ENCODE results near the gene ZBTB7C. TPM values are rescaled to one million over a fixed set of nuclear protein-coding genes. Genes with fewer than 3 reads are reported as not detected.

Gene ZBTB7C
- total RNA-seq, 1 donor from 2014 or later = 0.11 TPM

DNA sequence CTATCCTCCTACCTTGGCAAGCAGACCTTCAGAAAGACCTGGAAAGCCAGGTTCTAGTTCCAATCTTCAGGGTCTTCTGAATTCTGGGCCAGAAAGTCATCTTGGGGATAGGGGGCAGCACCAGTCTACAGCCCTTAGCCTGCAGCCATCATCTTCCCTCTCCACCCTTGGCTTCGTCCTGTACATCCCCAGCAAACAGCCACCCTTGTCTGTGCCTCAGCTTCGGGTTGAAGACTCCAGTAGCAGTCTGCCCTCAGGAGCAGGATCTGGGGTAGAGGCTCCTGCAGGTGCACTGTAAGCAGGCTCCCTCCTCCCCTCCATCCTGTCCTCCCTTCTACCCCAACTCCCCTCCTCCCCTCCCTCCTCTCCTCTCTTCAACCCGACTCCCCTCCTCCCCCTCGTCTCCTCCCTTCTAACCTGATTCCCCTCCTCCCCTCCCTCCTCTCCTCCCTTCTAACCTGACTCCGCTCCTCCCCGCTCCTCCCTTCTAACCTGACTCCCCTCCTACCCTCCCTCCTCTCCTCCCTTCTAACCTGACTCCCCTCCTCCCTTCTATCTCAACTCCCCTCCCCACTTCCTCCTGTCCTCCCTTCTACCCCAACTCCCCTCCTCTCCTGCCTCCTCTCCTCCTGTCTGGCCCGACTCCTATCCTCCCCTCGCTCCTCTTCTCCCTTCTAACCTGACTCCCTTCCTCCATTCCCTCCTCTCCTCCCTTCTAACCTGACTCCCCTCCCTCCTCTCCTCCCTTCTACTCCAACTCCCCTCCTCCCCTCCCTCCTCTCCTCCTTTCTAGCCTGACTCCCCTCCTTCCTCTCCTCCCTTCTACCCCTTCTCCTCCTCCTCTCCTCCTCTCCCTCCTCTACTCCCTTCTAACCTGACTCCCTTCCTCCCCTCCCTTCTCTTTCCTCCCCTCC is 388.6 kb downstream of the ZBTB7C start:
- TF ChIP-seq, protein P1, sequence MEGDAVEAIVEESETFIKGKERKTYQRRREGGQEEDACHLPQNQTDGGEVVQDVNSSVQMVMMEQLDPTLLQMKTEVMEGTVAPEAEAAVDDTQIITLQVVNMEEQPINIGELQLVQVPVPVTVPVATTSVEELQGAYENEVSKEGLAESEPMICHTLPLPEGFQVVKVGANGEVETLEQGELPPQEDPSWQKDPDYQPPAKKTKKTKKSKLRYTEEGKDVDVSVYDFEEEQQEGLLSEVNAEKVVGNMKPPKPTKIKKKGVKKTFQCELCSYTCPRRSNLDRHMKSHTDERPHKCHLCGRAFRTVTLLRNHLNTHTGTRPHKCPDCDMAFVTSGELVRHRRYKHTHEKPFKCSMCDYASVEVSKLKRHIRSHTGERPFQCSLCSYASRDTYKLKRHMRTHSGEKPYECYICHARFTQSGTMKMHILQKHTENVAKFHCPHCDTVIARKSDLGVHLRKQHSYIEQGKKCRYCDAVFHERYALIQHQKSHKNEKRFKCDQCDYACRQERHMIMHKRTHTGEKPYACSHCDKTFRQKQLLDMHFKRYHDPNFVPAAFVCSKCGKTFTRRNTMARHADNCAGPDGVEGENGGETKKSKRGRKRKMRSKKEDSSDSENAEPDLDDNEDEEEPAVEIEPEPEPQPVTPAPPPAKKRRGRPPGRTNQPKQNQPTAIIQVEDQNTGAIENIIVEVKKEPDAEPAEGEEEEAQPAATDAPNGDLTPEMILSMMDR (IDR thresholded peaks at IDR 0.05) = no peak
- H3K36me3 Mint-ChIP-seq (ENCODE audit: unreplicated experiment) = no peaks in the 10 kb centered on the region
- no peak for DNase-seq (ENCODE audit: extremely low spot score, unreplicated experiment)
- no peaks in the 10 kb centered on the region for H3K9me3 Mint-ChIP-seq (ENCODE audit: unreplicated experiment)
- peaks cover 7% of the 10 kb centered on the region for H3K4me1 Mint-ChIP-seq (ENCODE audit: unreplicated experiment)
- H3K27ac Mint-ChIP-seq (ENCODE audit: unreplicated experiment) = no peak overlapping the region
- H3K4me3 Mint-ChIP-seq (ENCODE audit: unreplicated experiment) = no peak overlapping the region
- peaks cover 44% of the 10 kb centered on the region for H3K27me3 Mint-ChIP-seq (ENCODE audit: unreplicated experiment)

- H3K4me3 Mint-ChIP-seq (ENCODE audit: unreplicated experiment) = no peak overlapping the region
- peaks cover 7% of the 10 kb centered on the region for H3K4me1 Mint-ChIP-seq (ENCODE audit: unreplicated experiment)
- H3K9me3 Mint-ChIP-seq (ENCODE audit: unreplicated experiment) = peaks cover 3% of the 10 kb centered on the region
- no peaks in the 10 kb centered on the region for H3K36me3 Mint-ChIP-seq (ENCODE audit: unreplicated experiment)
- peaks cover 50% of the 10 kb centered on the region for H3K27me3 Mint-ChIP-seq (ENCODE audit: unreplicated experiment)
- TF ChIP-seq, protein P1 (IDR thresholded peaks at IDR 0.05) = no peak
- DNase-seq (ENCODE audit: extremely low spot score, unreplicated experiment) = no peak
- no peak overlapping the region for H3K27ac Mint-ChIP-seq (ENCODE audit: unreplicated experiment)
Measured at GRCh38 chr18:48019557-48020325, 389.4 kb downstream of the ZBTB7C start.

- no peak for DNase-seq (ENCODE audit: extremely low spot score, unreplicated experiment)
- TF ChIP-seq, protein P1 (IDR thresholded peaks at IDR 0.05) = no peak
- Mint-ChIP-seq H3K27me3 (ENCODE audit: unreplicated experiment) (peaks cover 56% of the 10 kb centered on the region), H3K4me1 (ENCODE audit: unreplicated experiment) (peaks cover 6% of the 10 kb centered on the region), H3K9me3 (ENCODE audit: unreplicated experiment) (peaks cover 6% of the 10 kb centered on the region), H3K27ac (ENCODE audit: unreplicated experiment) (no peak overlapping the region), H3K36me3 (ENCODE audit: unreplicated experiment) (peaks cover 2% of the 10 kb centered on the region), H3K4me3 (ENCODE audit: unreplicated experiment) (no peak overlapping the region)
Measured at GRCh38 chr18:48018851-48019250, 390.3 kb downstream of the ZBTB7C start.

DNA sequence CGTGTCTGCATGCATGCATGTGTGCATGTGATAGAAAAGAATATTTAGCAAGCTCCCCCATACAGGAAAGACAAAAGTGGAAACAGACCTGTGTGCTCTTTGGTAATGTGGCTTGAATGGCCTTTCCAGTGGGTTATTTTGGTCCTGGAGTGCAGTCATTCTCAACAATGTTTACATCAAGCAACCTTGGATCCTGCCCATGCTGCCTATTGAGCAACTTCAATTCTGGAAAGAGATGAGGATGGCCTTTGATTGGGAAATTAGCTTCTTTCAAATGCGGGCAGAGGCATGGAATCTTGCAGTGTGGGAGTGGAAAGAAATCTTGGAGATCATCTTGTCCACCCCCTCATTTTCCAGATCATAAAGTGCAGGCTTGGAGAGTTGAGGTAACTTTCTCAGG is 391.5 kb downstream of the ZBTB7C start:
- Mint-ChIP-seq H3K4me3 (ENCODE audit: unreplicated experiment) (no peak overlapping the region), H3K27ac (ENCODE audit: unreplicated experiment) (no peak overlapping the region), H3K27me3 (ENCODE audit: unreplicated experiment) (peaks cover 68% of the 10 kb centered on the region), H3K9me3 (ENCODE audit: unreplicated experiment) (peaks cover 6% of the 10 kb centered on the region), H3K36me3 (ENCODE audit: unreplicated experiment) (peaks cover 2% of the 10 kb centered on the region), H3K4me1 (ENCODE audit: unreplicated experiment) (no peaks in the 10 kb centered on the region)
- no peak for DNase-seq (ENCODE audit: extremely low spot score, unreplicated experiment)
- TF ChIP-seq, protein P1 (IDR thresholded peaks at IDR 0.05) = no peak

- TF ChIP-seq, protein P1 (IDR thresholded peaks at IDR 0.05) = no peak
- Mint-ChIP-seq H3K4me3 (ENCODE audit: unreplicated experiment) (no peak overlapping the region), H3K36me3 (ENCODE audit: unreplicated experiment) (peaks cover 2% of the 10 kb centered on the region), H3K9me3 (ENCODE audit: unreplicated experiment) (peaks cover 6% of the 10 kb centered on the region), H3K27me3 (ENCODE audit: unreplicated experiment) (peaks cover 58% of the 10 kb centered on the region), H3K27ac (ENCODE audit: unreplicated experiment) (no peak overlapping the region), H3K4me1 (ENCODE audit: unreplicated experiment) (peaks cover 6% of the 10 kb centered on the region)
- no peak for DNase-seq (ENCODE audit: extremely low spot score, unreplicated experiment)
Measured at GRCh38 chr18:48013162-48013561, 396.0 kb downstream of the ZBTB7C start.

Data from osteocyte (in vitro differentiated cells).